Medulla oblongata (tissue), 1 donor: ENCODE data around the gene NXPH1.

Experiments
- DNase-seq: peaks from one replicate; pipeline ENCODE4 v3.0.0-alpha.2; 2015; ENCODE audit errors: extremely low spot score

Gene NXPH1

GRCh38 chr7:8435590-8436545 is 2.5 kb downstream of the NXPH1 start:
- DNase-seq, result no peak

- DNase-seq, result peak; percentile 33
Measured at GRCh38 chr7:8436965-8437364, 3.6 kb downstream of the NXPH1 start.

GRCh38 chr7:8437606-8438005 is 4.2 kb downstream of the NXPH1 start:
- no peak for DNase-seq

GRCh38 chr7:8440670-8441069 is 7.3 kb downstream of the NXPH1 start:
- no peak for DNase-seq

GRCh38 chr7:8441106-8441965 is 7.9 kb downstream of the NXPH1 start:
- DNase-seq, result no peak

GRCh38 chr7:8442051-8442813 is 8.8 kb downstream of the NXPH1 start:
- DNase-seq, result no peak

GRCh38 chr7:8442814-8443304 is 9.4 kb downstream of the NXPH1 start:
- DNase-seq, result peak; percentile 54

GRCh38 chr7:8443576-8444467 is 10.4 kb downstream of the NXPH1 start:
- DNase-seq, result peak; percentile 29

- no peak for DNase-seq
Measured at GRCh38 chr7:8444468-8444769, 11.0 kb downstream of the NXPH1 start.

- DNase-seq, result no peak
Measured at GRCh38 chr7:8453535-8453934, 20.1 kb downstream of the NXPH1 start.

- no peak for DNase-seq
Measured at GRCh38 chr7:8455426-8455825, 22.0 kb downstream of the NXPH1 start.

GRCh38 chr7:8462309-8462708 is 28.9 kb downstream of the NXPH1 start:
- DNase-seq, result no peak

GRCh38 chr7:8465338-8465737 is 31.9 kb downstream of the NXPH1 start:
- no peak for DNase-seq

- no peak for DNase-seq
Measured at GRCh38 chr7:8480527-8480926, 47.1 kb downstream of the NXPH1 start.

GRCh38 chr7:8481096-8481495 is 47.7 kb downstream of the NXPH1 start:
- no peak for DNase-seq

GRCh38 chr7:8481752-8482446 is 48.5 kb downstream of the NXPH1 start:
- peak; percentile 61 for DNase-seq

- no peak for DNase-seq
Measured at GRCh38 chr7:8490391-8491045, 57.1 kb downstream of the NXPH1 start.

- no peak for DNase-seq
Measured at GRCh38 chr7:8491106-8491505, 57.7 kb downstream of the NXPH1 start.
